Activated CD4-positive, alpha-beta T cell treated with anti-CD3 and anti-CD28 coated beads for 48 hours (primary cell): ENCODE measurements around the gene OR51V1.
"Not testable (repeated sequence)": the region's sequence is repeated elsewhere in the genome, so short reads cannot be mapped to it uniquely, and the experiment has no call there.

Experiments used
- DNase-seq: peaks from one replicate; pipeline ENCODE4 v3.0.0-alpha.2; 2020

OR51V1 gene

GRCh38 chr11:5160217-5160616 lies 40.3 kb downstream of the OR51V1 start:
- not testable (repeated sequence) for DNase-seq

DNA sequence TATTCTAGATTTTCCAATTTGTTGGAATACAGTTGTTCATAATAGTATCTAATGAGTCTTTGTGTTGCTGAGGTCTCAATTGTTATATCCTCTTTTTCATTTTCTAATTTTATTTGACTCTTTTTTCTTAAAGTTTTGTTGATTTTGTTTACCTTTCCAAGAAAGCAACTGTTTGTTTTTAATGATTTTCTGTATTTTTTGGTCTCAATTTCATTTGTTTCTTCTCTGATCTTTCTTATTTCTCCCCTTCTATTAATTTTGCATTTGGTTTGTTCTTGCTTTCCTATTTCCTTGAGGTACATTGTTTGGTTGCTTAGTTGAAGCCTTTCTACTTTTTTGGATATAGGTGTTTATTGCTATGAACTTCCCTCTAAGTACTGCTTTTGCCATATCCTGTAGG lies 40.7 kb downstream of the OR51V1 start:
- DNase-seq: no peak

- no peak for DNase-seq
These were observed 45.8 kb downstream of the OR51V1 start, which contains the start of gene OR52A1 for GRCh38 chr11:5154657-5155056. TSS of gene OR52A1 (minus strand) at chr11:5154757. CDS start at chr11:5152369, 2,388 bp downstream.

- no peak for DNase-seq
These were observed 46.7 kb downstream of the OR51V1 start for GRCh38 chr11:5153574-5154431.

GRCh38 chr11:5151713-5152153 lies 48.7 kb downstream of the OR51V1 start:
- DNase-seq: no peak
